Measurements from ENCODE around the gene ATF6. TPM values are rescaled to one million over a fixed set of nuclear protein-coding genes. Genes with fewer than 3 reads are reported as not detected.

Gene ATF6
- total and polyA plus RNA-seq, 2 of the 8 experiments (the other 6 are each of a cell fraction or from before 2014, with no cell fraction given): 4.6 to 10.0 TPM

GRCh38 chr1:161749509-161750407 lies 16.4 kb upstream of the ATF6 start, which contains the start of gene DUSP12:
DUSP12 (plus strand) TSS chr1:161749786; CDS start chr1:161749802, 16 bp downstream.
- no peak within 1 kb of the TSS for H2AK5ac ChIP-seq (ENCODE audit: low read depth, low read length)
- H4K5ac ChIP-seq (ENCODE audit: insufficient read length, low read depth, low read length): peak within 1 kb of the TSS; percentile 96
- WGBS, 2 experiments (ENCODE audit: extremely low coverage in 1 of 2, insufficient coverage in 1 of 2, insufficient read length in 1 of 2, insufficient replicate concordance in 2 of 2, low coverage in 1 of 2, low lambda C conversion rate in 2 of 2, missing lambda C conversion rate in 1 of 2): 1% methylated on average over 63 of the region's 65 CpGs; no CpG with 5 or more reads in 1 of the 2 experiments
- H2BK120ac ChIP-seq (replicated peaks; ENCODE audit: low read depth, low read length): no peak within 1 kb of the TSS
- no peak within 1 kb of the TSS for H2BK15ac ChIP-seq (ENCODE audit: low read length)
- peak within 1 kb of the TSS; percentile 54; the same call in 1 of the 2 replicates for H2AFZ ChIP-seq (ENCODE audit: low read length)
- H2BK5ac ChIP-seq (ENCODE audit: low read depth, low read length): peak within 1 kb of the TSS; percentile 96
- FAIRE-seq: peak; percentile 28
- peaks cover 3% of the 10 kb centered on the region; the same call in 1 of the 2 replicates for H3K23me2 ChIP-seq (ENCODE audit: low read depth, low read length)
- H3K18ac ChIP-seq (ENCODE audit: extremely low read depth, low read length): peak within 1 kb of the TSS; percentile 94
- no peaks in the 10 kb centered on the region; the same call in 1 of the 2 replicates for H3K79me1 ChIP-seq (ENCODE audit: low read depth, low read length)
- H3K79me2 ChIP-seq (ENCODE audit: control insufficient read depth in 1 of 2, insufficient read depth in 2 of 2, low read length in 2 of 2): peaks cover 0 to 8% of the 10 kb centered on the region in 2 experiments; a peak in 2 of 4 replicates
- H2BK12ac ChIP-seq (ENCODE audit: low read depth, low read length): peak within 1 kb of the TSS; percentile 81; the same call in 1 of the 2 replicates
- H3K4ac ChIP-seq (replicated peaks; ENCODE audit: insufficient read length, low read depth, low read length): peak within 1 kb of the TSS; percentile 94
- 0 out of 7 replicates have a peak, but pooled peaks cover 0 to 2% (median 0%) of the 10 kb centered on the region in 4 experiments for H3K4me1 ChIP-seq (replicated peaks in 1 of 4; ENCODE audit: control insufficient read depth in 3 of 4, insufficient read depth in 4 of 4, low read length in 3 of 4)
- H4K91ac ChIP-seq (replicated peaks; ENCODE audit: insufficient read length, low read length): peak within 1 kb of the TSS; percentile 79
- no peaks in the 10 kb centered on the region for H3K27me3 ChIP-seq (replicated peaks in 1 of 4; ENCODE audit: control insufficient read depth in 3 of 4, extremely low read depth in 1 of 4, insufficient read depth in 3 of 4, low read length in 3 of 4)
- H3K14ac ChIP-seq (ENCODE audit: insufficient read length): no peak within 1 kb of the TSS
- H3K27ac ChIP-seq (ENCODE audit: low read depth, low read length): peak within 1 kb of the TSS; percentile 98
- H3K23ac ChIP-seq (ENCODE audit: insufficient read length): no peak within 1 kb of the TSS
- H3K56ac ChIP-seq (replicated peaks; ENCODE audit: insufficient read length, low read depth, low read length): peak within 1 kb of the TSS; percentile 74
- peak within 1 kb of the TSS; percentile 98; the same call in 1 of the 2 replicates for H4K8ac ChIP-seq (ENCODE audit: extremely low read depth, insufficient read depth, low read length)
- peaks cover 8 to 39% (median 20%) of the 10 kb centered on the region in 4 experiments; a peak in 7 of 8 replicates for H3K36me3 ChIP-seq (ENCODE audit: control insufficient read depth in 2 of 4, insufficient read depth in 4 of 4, low read length in 3 of 4)
- no peaks in the 10 kb centered on the region for H3K9me3 ChIP-seq (ENCODE audit: insufficient read depth in 2 of 2, low read depth in 1 of 2, low read length in 1 of 2)
- ChIA-PET CTCF (ENCODE audit: partially characterized antibody) (interaction anchor here (0.6 to 3.6 kb wide), 10 partner anchors 12 to 276 kb away, joined by 3 to 22 read pairs (median 3); no protein-coding TSS in a partner anchor), POLR2A (ENCODE audit: partially characterized antibody) (interaction anchor here (0.9 to 2.0 kb wide), 14 partner anchors 9 to 288 kb away, joined by 3 to 24 read pairs (median 4); no protein-coding TSS in a partner anchor)
- peak; percentile 84 to 91 for DNase-seq (ENCODE audit: low read depth in 1 of 2, low spot score in 2 of 2)
- H3K4me3 ChIP-seq (ENCODE audit: extremely low read depth in 1 of 4, insufficient read depth in 2 of 4, low read depth in 3 of 4, low read length in 4 of 4): peak within 1 kb of the TSS; percentile 78 to 93 (median 88)
- no peak within 1 kb of the TSS for H2BK20ac ChIP-seq (ENCODE audit: low read length)
- H3K9ac ChIP-seq (replicated peaks in 1 of 4; ENCODE audit: extremely low read depth in 1 of 4, low read depth in 3 of 4, low read length in 3 of 4): peak within 1 kb of the TSS; percentile 90 to 98 (median 94)
- peak within 1 kb of the TSS; percentile 23 to 64 for H3K4me2 ChIP-seq (ENCODE audit: insufficient read depth in 1 of 2, low read depth in 2 of 2, low read length in 2 of 2)
- peaks cover 0 to 8% of the 10 kb centered on the region in 2 experiments for H4K20me1 ChIP-seq (replicated peaks in 1 of 2; ENCODE audit: control insufficient read depth in 1 of 2, insufficient read depth in 2 of 2, low read length in 2 of 2)
- peak; percentile 89 for TF ChIP-seq TAF1 (IDR thresholded peaks at IDR 0.05; ENCODE audit: low read depth, low read length)
- TF ChIP-seq POLR2AphosphoS5 (IDR thresholded peaks at IDR 0.05; ENCODE audit: low read depth, low read length): peak; percentile 88
- TF ChIP-seq RNF2 (IDR thresholded peaks at IDR 0.05; ENCODE audit: borderline replicate concordance, low read depth, low read length, missing control alignments, poor library complexity, severe bottlenecking): no peak
- no peak for TF ChIP-seq TCF12 (IDR thresholded peaks at IDR 0.05; ENCODE audit: low read depth, low read length)
- TF ChIP-seq CEBPB (IDR thresholded peaks at IDR 0.05; ENCODE audit: low read depth, low read length): no peak
- no peak for TF ChIP-seq RAD21 (IDR thresholded peaks at IDR 0.05 in 1 of 2, conservative IDR thresholded peaks at IDR 0.05 in 1 of 2; ENCODE audit: low read depth in 2 of 2, low read length in 2 of 2)
- TF ChIP-seq KDM4A (IDR thresholded peaks at IDR 0.05; ENCODE audit: low read depth, low read length, severe bottlenecking): peak; percentile 66
- peak; percentile 82 for TF ChIP-seq MAX (IDR thresholded peaks at IDR 0.05)
- TF ChIP-seq CTBP2 (IDR thresholded peaks at IDR 0.05; ENCODE audit: borderline replicate concordance, insufficient read depth, insufficient read length, low read length): peak; percentile 26

All from H1 (cell line).